Panc1 (cell line): ENCODE results near the gene HSPB2. TPM values are rescaled to one million over a fixed set of nuclear protein-coding genes. Genes with fewer than 3 reads are reported as not detected.

ENCODE experiments used
- ATAC-seq: fragments of 200-7000 bp; cut with Tn5 transposase; 2 replicates; pipeline ENCODE4 v1.9.1; 2020; ENCODE audit warnings: mild to moderate bottlenecking, moderate library complexity
- BruUV-seq: library from RNA; stranded (reverse); fragments of 400-500 nt; replicated peaks from 2 replicates; lab custom pipeline; 2021; lab: Mats Ljungman, UMichigan
- CTCF ChIA-PET: fragments of 300-600 bp; sonication (Branson Sonifier 250); formaldehyde crosslinking; loops from one replicate; lab custom pipeline; 2022; ENCODE audit warnings: antibody characterized with exemption; lab: Charles Lee
- POLR2A ChIA-PET: fragments of 300-600 bp; sonication (Branson Sonifier 250); formaldehyde crosslinking; loops from one replicate; lab custom pipeline; 2022; ENCODE audit warnings: antibody characterized with exemption; lab: Charles Lee
- DNase-seq: peaks from one replicate; pipeline ENCODE4 v3.0.0-alpha.2; 2010; ENCODE audit warnings: low read depth, low spot score
- H3K27ac ChIP-seq: 2 replicates; pipeline ENCODE4 v1.5.1; 2011; ENCODE audit warnings: mild to moderate bottlenecking, low read length, inconsistent platforms
- H3K27me3 ChIP-seq: fragments of 200-500 bp; sonication (Bioruptor generic); 2 replicates; pipeline ENCODE4 v1.6.0; 2014; ENCODE audit warnings: low read length, inconsistent platforms; ENCODE audit not compliant: control insufficient read depth, insufficient read depth
- H3K36me3 ChIP-seq: fragments of 200-500 bp; sonication (Bioruptor generic); 2 replicates; pipeline ENCODE4 v1.5.1; 2014; ENCODE audit warnings: inconsistent platforms, mild to moderate bottlenecking, low read length, moderate library complexity; ENCODE audit not compliant: control insufficient read depth, insufficient read depth
- H3K4me1 ChIP-seq: 2 replicates; pipeline ENCODE4 v1.5.1; 2011; ENCODE audit warnings: inconsistent platforms, mild to moderate bottlenecking, low read length, moderate library complexity; ENCODE audit not compliant: control insufficient read depth, insufficient read depth
- H3K4me3 ChIP-seq, 2 experiments: 2 replicates each; pipeline ENCODE4 v1.5.1; 2011 to 2012; ENCODE audit warnings: low read depth in 2 of 2, low read length in 2 of 2, mild to moderate bottlenecking in 2 of 2, inconsistent platforms in 1 of 2, moderate library complexity in 1 of 2
- H3K9me3 ChIP-seq: fragments of 200-500 bp; sonication (Bioruptor generic); 2 replicates; pipeline ENCODE4 v1.5.1; 2014; ENCODE audit warnings: low read depth, mild to moderate bottlenecking, inconsistent platforms, low read length, moderate library complexity; ENCODE audit not compliant: control insufficient read depth, insufficient read depth
- POLR2AphosphoS5 ChIP-seq: IDR thresholded peaks from 2 replicates; pipeline ENCODE4 v1.6.1; 2012; ENCODE audit warnings: mild to moderate bottlenecking, low read depth, low read length, moderate library complexity
- REST ChIP-seq, 2 experiments: IDR thresholded peaks; 2 replicates each; pipeline ENCODE4 v1.6.1; 2011 to 2012; ENCODE audit warnings: low read depth in 2 of 2, control low read depth in 1 of 2, low read length in 1 of 2, mild to moderate bottlenecking in 1 of 2, moderate library complexity in 1 of 2; ENCODE audit not compliant: insufficient read depth in 1 of 2
- SIN3A ChIP-seq: IDR thresholded peaks from 2 replicates; pipeline ENCODE4 v1.6.1; 2012; ENCODE audit warnings: low read depth, mild to moderate bottlenecking, low read length, moderate library complexity, borderline replicate concordance; ENCODE audit not compliant: insufficient read depth
- TCF7L2 ChIP-seq: IDR thresholded peaks from 2 replicates; pipeline ENCODE4 v1.6.1; 2011; ENCODE audit warnings: mild to moderate bottlenecking, low read depth, low read length, inconsistent platforms
- in situ Hi-C: cut with HindIII; loops from 2 replicates; pipeline ENCODE4 v1.10.0; 2016; ENCODE audit warnings: low sequenced_read_pairs, low pct_unique_long_range_greater_than_20kb
- intact Hi-C: fragments of 100-400 bp; cut with micrococcal nuclease; formaldehyde crosslinking; loops from one replicate; pipeline ENCODE4 v1.10.0; 2022; ENCODE audit not compliant: unreplicated experiment
- total RNA-seq: library from RNA; stranded (reverse); gene quantifications from one replicate; pipeline ENCODE4 v1.2.1, GENCODE V29; 2021; ENCODE audit not compliant: unreplicated experiment
- TF ChIP-seq, protein P1 (sequence below): fragments of 450-650 bp; IDR thresholded peaks from 2 replicates; pipeline ENCODE4 v1.5.1; 2017; ENCODE audit warnings: mild to moderate bottlenecking

Gene HSPB2
- total RNA-seq, 1 experiment from 2014 or later, result not detected

GRCh38 chr11:111910676-111911562 is 1.6 kb upstream of the HSPB2 start:
- Histone ChIP-seq H3K4me3 (no peak overlapping the region), H3K27ac (no peak overlapping the region), H3K27me3 (peaks cover 12% of the 10 kb centered on the region), H3K36me3 (no peaks in the 10 kb centered on the region), H3K4me1 (peaks cover 8% of the 10 kb centered on the region), H3K9me3 (no peaks in the 10 kb centered on the region)
- in situ Hi-C loops, result no loop called here
- intact Hi-C loops, result no loop called here
- 0 out of 2 replicates have a peak, but pooled peaks have one; percentile 5 for ATAC-seq
- DNase-seq, result no peak
- BruUV-seq, result no TSS peak
- TF ChIP-seq TCF7L2, result no peak
- no peak for TF ChIP-seq REST (IDR thresholded peaks at IDR 0.05; ENCODE audit: insufficient read depth in 1 of 2, low read depth in 2 of 2, low read length in 1 of 2)
- TF ChIP-seq POLR2AphosphoS5, result no peak
- TF ChIP-seq, protein P1, sequence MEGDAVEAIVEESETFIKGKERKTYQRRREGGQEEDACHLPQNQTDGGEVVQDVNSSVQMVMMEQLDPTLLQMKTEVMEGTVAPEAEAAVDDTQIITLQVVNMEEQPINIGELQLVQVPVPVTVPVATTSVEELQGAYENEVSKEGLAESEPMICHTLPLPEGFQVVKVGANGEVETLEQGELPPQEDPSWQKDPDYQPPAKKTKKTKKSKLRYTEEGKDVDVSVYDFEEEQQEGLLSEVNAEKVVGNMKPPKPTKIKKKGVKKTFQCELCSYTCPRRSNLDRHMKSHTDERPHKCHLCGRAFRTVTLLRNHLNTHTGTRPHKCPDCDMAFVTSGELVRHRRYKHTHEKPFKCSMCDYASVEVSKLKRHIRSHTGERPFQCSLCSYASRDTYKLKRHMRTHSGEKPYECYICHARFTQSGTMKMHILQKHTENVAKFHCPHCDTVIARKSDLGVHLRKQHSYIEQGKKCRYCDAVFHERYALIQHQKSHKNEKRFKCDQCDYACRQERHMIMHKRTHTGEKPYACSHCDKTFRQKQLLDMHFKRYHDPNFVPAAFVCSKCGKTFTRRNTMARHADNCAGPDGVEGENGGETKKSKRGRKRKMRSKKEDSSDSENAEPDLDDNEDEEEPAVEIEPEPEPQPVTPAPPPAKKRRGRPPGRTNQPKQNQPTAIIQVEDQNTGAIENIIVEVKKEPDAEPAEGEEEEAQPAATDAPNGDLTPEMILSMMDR, result no peak
- no peak for TF ChIP-seq SIN3A
- ChIA-PET POLR2A (no interaction called here), CTCF (no interaction called here)

GRCh38 chr11:111911563-111912401 is 752 bp upstream of the HSPB2 start, which contains the start of gene CRYAB:
CRYAB (minus strand) TSS chr11:111911770; CDS start chr11:111911724, 46 bp downstream.
- no TSS peak for BruUV-seq
- Histone ChIP-seq H3K27ac (no peak within 1 kb of the TSS), H3K9me3 (no peaks in the 10 kb centered on the region), H3K4me1 (peaks cover 8% of the 10 kb centered on the region), H3K36me3 (no peaks in the 10 kb centered on the region), H3K4me3 (peak within 1 kb of the TSS in 1 of 2 experiments; percentile 21; a peak in 1 of 4 replicates), H3K27me3 (peaks cover 12% of the 10 kb centered on the region)
- POLR2A ChIA-PET, result no interaction called here
- TF ChIP-seq SIN3A (no peak), REST (IDR thresholded peaks at IDR 0.05; ENCODE audit: insufficient read depth in 1 of 2, low read depth in 2 of 2, low read length in 1 of 2) (no peak), POLR2AphosphoS5 (no peak), TCF7L2 (no peak)
- TF ChIP-seq, protein P1, result no peak
- intact Hi-C loops, result no loop called here
- in situ Hi-C loops, result no loop called here
- CTCF ChIA-PET, result no interaction called here
- DNase-seq (no peak), ATAC-seq (peak; percentile 64)
